GM19239 (cell line): Measurements from ENCODE around the gene BAIAP2.
"Not testable (repeated sequence)": the region's sequence is repeated elsewhere in the genome, so short reads cannot be mapped to it uniquely, and the experiment has no call there.

ENCODE experiments used
- DNase-seq: peaks from one replicate; pipeline ENCODE4 v3.0.0; 2011; ENCODE audit warnings: low spot score; ENCODE audit not compliant: insufficient read length
- FAIRE-seq: peaks from 2 replicates; lab custom pipeline; 2011; peaks lifted over from hg19 to GRCh38; lab: Jason Lieb, UNC

Gene BAIAP2

DNA sequence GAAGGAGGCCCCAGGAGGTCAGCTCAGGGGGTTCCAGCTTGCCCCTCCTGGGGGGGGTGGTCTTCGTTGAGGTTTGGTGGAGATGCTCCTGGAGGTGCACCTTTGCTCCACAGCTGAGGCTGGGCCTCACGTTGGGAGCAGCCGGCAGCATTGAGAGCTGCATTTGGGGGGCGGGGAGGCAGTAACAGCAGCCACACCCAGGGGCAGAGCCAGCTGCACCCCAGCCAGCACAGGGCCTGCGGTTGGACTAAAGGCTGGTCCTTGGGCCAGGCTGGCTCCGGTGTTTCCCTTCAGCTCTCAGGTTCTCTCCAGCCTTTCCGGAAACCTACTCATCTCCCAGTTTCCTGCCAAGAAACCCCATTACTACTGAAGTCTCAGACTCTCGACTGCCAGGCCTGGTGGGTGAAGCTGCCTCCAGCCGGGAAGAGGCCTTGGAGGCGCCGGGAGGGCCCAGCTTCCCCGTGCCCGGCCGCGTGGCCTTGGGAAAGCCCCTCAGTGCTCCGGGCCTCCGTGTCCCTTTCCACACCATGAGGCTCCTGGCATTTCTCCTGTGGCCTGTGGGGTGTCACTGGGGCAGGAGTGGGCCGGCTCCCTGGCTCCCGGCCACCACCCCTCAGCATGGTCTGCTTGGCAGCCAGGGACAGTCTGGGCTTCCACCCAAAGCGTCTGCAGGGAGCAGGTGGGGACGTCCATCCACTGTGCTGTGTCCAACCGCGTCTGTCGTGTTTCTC lies 14.0 kb upstream of the BAIAP2 start:
- FAIRE-seq (no peak), DNase-seq (no peak)

DNA sequence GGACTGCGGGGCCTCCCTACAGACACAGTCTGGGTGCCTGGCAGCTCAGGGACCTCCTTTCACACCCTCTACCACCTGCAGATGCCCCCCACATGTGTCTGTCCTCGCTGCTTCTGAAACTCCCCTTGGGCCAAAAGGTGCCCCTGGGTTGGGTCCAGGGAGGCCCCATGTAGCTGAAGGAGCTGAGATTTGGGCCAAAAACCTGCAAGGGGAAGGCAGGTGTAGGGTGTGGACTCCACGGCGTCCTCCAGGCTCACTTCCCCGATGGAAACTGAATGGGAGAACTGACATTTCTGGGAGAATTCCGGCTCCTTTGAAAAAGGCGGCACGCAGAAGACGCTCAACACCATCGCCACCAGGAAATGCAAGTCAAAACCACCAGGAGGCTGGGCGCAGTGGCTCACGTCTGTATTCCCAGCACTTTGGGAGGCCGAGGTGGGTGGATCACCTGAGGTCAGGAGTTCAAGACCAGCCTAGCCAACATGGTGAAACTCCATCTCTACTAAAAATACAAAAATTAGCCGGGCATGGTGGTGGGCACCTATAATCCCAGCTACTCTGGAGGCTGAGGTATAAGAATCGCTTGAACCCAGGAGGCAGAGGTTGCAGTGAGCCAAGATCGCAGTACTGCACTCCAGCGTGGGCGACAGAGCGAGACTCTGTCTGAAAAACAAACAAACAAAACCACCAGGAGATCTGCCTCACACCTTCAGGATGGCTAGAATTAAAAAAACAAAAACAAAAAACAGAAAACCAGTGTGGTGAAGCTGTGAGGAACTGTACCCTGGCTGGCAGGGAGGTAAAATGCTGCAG lies 13.2 kb upstream of the BAIAP2 start:
- FAIRE-seq (no peak), DNase-seq (no peak)

DNA sequence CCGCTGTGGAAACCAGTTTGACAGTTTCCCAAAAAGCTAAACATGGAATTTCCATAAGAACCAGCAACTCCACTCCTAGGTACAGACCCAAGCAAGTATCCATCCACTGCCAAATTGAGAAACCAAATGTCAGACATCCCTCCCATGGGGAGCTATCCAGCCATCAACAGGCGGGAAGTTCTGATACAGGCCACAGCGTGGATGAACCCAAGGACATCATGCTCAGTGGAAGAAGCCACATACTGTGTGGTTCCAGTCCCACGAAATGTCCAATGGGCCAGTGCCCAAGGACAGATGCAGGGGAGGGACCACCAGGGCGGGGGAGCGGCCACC lies 12.6 kb upstream of the BAIAP2 start:
- FAIRE-seq (no peak), DNase-seq (no peak)

DNA sequence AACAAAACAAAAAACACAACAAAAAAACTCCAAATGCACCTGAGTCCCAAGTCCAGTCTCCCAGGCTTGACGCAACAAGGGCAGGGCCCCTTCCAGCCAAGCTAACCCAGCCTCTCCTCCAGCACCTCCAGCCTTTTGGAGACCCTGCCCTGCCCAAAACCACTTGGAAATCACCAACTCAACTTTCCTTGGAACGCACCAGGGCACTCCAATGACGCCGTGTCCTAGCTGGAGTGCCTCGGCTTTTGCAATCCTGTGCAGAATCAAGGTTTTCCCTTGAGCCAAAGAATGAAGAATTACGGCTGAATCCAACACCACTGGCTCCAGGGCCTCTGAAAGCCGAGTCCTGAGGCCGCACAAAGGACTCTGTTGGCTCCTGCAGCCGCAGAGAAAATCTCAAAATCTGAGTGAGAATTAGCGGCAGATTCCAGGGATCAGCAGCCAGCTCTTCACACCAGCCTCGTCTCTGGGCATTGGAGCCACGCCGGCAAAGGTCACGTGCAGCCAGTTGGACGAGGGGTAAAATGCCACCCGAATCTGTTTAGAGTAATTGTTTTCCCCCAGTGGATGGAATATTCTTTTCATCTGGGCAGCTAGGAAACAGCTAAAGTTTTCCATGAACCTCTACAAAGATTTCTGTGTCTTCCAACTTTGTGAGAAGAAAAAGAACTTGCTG lies 9.7 kb upstream of the BAIAP2 start:
- DNase-seq: no peak
- FAIRE-seq: no peak

DNA sequence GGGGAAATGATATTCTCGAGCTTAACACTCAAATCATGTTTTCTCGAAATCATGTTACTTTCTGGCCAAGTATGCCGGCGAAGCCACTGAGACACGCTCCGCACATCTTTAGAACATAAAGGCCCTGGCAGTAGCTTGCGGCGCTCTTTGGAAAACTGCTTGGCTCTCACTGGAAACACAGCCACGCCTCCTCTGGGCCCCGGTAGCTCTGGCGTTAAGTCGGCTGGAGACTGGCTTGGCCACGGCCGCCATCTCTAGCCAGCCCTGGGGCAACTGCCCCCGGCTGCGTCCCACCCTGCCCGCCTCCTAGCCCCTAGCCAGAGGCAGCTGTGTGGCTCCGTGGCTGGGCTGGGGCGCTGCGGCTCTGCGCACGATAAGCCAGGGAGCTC lies 9.2 kb upstream of the BAIAP2 start:
- no peak for DNase-seq
- FAIRE-seq: no peak

DNA sequence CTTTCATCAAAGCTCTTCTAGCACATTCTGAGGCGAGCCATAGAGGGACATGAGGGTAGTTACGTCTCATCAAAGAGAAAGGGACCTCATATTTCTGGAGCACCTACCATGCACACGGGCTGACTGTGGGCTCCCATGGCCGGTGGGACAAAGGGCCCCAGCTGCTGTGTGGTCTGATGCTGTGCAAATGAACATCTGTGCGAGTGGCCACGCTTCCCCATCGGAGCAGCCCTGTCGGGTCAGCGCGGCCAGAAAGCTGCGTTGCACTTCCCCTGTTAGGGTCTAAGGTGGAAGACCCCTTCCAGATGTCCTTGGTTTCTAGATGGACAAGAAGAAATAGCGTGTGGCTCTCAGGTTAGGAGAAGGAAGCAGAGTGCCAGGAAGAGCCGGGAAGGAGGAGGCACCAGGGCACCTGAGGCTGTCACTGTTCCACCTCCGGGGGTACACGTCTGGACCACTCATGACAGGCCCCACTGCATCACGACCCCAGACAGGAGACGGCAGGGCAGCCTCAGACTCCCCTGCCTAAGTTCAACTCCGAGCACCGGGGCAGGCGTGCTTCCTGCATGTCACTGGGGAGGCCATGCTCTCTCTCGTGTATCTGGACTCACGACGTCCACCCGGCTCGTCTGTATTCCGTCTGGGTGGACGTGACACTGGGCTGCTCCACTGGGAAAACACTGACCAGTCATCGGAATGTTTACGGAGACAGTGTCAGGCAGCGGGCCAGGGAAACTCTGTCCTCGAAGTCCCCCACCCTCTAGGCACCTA lies 8.5 kb upstream of the BAIAP2 start:
- DNase-seq: no peak
- no peak for FAIRE-seq

DNA sequence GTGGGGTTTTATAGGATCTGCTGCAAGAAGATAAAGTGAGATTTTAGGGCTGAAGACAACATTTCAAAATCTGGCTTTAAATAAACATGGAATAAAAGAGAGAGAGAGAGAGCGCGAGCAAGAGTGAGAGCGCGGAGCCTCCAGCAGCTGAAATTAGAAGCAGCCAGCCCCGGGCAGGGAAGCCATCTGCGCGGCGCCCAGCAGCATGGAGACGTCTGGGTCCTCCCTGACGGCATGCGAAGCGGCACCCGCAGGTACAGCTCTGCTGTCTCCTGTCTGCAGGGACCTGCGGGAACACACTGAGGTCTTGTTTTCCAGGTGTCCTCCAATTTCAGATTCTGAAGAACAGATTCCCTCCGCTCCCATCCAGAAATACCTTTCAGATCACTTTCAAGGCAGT lies 7.9 kb upstream of the BAIAP2 start:
- no peak for DNase-seq
- no peak for FAIRE-seq

DNA sequence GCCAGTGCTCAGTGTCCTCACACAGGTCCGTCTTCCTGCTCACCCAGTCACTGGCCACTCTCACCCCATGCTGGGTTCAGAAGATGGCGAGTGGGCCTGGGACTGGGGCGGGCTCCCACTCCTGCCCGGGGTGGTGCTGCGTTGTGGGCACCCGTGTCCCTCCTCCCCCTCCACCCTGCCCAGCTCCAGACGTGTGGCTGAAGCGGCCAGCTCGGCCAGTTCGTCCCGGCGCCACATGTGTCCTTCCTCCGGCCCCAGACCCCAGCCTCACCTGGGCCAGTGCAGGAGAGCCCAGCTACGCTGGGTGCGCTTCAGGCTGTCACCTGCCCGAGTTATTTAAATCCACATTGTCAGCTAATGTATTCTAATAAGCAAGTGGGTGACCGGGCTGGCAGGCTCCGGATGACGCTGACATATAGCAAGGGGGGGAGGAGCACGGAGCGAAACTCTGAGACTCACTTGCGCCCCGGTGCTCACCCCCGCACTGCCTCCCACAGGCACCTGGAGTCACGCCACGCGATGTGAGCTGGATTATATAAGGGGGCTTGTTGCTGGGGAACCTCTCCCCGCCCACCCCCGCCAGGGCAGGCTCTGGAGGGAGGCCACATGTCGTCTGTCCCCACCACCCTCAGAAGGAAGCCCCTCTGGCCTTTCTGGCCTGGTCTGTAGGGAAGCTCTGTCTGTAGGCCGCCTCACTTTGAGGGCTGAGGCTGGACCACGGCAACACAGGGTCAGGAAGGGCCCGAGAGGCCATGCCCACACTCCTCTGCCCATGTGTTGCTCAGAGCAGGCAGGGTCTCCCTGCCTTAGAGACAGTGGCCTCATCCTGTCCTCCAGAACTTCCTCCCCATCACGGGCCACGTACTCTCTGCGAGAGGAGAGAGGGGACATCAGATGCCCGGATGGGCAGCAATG lies 7.1 kb upstream of the BAIAP2 start:
- DNase-seq (no peak), FAIRE-seq (no peak)

DNA sequence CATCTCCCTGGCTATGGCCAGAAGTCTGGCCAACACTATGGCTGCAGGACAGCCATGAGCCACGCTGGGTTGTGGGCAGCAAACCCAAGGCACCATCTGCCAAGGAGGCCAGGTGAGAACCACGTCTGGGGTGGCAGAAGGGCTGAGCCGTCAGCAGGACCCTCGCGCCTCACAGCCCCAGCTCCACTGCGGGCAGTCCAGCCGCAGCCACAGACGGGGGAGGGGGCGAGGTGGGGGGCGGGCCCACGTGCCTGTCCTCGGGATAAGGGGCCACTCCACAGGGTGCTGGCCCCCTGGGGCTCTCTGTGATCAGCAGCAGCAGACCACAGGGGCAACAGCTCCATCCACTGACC lies 6.5 kb upstream of the BAIAP2 start:
- no peak for FAIRE-seq
- no peak for DNase-seq

DNA sequence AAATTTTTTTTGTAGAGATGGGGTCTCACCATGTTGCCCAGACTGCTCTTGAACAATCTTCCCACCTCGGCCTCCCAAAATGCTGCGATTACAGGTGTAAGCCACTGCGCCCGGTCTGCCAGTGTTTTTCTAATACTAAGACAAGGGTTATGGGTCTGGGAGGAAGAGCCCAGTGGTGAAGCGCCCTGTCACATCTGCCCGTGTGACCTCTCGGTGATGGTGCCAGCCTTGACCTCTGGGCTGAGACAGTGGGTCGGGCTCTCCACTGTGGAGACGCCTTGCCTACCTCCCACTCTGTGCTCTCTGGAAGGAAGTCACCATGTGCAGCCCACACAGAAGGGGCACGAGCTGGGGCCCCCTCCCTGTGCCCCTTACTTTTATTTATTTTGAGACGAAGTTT lies 5.1 kb upstream of the BAIAP2 start:
- DNase-seq (no peak), FAIRE-seq (no peak)

DNA sequence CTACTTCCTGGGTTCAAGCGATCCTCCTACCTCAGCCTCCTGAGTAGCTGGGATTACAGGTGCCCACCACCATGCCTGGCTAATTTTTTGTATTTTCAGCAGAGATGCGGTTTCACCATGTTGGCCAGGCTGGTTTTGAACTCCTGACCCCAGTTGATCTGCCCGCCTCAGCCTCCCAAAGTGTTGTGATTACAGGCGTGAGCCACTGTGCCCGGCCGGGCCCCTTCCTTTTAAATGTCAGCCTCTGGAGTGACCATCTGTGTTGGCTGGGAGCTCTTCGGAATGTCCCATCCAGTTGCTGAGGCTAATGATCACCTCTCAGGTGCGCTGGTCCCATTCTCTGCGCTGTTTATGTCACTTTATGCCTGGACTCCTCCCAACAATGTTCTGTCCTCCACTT lies 4.6 kb upstream of the BAIAP2 start:
- not testable (repeated sequence) for DNase-seq, FAIRE-seq

DNA sequence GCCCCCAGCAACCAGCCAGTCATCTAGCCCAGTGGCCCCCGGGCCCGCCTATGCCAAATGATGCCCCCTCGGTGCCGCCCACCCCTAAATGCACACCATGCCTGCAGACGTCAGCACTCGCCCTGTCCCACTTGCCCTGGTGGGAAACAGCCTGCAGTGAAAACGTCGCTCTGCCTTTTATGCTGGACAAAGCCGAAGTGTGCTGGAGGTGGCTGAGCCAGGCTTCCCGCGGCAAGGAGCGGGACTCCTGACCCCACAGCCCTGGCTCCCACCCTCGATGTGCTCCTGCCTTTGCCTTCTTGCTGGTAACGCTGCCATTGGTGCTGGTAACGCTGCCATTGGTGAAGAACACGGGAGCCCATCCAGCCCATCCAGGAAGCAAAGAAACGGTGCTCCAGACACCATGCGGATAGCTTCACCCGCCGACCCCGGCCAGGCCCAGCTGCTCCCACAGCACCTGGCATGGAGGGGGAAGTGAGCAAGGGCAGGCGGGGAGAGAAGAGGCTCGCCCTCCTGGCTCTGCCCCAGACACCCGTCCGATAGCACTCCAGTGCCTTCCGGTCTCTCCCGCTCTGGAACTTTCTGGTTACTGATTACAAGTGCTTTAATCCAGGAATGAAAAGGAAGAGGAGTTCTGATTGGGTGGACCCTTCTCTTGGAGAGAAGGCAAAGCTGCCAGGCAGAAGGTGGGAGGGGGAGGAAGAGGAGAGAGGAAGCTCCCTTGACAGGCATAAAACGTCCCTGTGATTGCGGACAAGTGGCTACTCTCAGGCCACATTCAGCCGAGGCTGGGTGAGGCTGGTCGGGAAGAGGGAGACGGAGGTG lies 4.0 kb upstream of the BAIAP2 start:
- no peak for FAIRE-seq

DNA sequence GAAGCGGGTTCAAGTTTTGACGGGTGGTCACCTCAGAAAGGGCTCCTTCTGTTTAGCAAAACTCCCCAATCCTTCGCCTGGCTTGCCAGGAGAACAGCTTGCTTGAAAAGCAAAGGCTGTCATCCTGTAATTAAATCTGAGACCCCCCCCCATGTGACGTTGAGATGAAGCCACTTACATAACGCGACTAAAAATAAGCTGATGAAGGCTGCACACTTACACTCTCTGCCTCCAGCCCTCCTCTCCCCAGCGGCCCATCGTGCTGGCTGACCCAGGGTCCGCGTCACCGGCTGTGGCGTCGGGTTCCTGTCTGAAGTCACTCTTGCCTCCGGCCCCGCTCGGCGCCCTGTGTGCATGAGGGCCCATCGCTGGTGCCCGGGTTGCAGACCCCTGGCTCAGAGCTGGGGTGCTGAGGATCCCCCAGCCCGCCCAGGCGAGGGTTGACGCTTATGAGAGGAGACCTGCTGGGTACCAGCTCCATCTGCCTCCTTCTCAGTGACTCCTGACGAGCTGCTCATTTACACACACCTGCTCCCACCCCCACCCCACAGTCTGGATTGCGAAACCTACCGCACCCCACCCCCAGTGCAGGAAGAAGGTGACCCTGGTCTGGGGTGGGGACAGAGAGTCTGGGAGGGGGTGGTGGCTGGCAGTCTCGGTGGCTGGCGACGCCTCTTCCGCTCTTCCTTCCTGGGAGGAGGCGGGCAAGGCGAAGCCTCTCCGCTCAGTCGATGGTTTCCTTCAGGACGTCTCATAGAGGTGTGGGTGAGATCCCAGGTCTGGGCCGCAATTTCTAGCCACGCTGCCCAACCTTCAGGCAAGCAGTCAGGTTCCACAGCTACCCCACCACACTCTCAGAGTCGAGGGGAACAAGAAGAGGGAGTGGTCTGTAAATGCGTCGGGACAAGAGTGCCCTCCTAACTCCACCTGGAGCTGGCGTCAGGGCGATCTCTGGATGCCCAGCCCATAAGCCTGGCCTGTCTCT lies 3.1 kb upstream of the BAIAP2 start:
- FAIRE-seq (no peak), DNase-seq (no peak)

More for the DNA sequence above, 4.0 kb upstream of the BAIAP2 start:
- no peak for DNase-seq

DNA sequence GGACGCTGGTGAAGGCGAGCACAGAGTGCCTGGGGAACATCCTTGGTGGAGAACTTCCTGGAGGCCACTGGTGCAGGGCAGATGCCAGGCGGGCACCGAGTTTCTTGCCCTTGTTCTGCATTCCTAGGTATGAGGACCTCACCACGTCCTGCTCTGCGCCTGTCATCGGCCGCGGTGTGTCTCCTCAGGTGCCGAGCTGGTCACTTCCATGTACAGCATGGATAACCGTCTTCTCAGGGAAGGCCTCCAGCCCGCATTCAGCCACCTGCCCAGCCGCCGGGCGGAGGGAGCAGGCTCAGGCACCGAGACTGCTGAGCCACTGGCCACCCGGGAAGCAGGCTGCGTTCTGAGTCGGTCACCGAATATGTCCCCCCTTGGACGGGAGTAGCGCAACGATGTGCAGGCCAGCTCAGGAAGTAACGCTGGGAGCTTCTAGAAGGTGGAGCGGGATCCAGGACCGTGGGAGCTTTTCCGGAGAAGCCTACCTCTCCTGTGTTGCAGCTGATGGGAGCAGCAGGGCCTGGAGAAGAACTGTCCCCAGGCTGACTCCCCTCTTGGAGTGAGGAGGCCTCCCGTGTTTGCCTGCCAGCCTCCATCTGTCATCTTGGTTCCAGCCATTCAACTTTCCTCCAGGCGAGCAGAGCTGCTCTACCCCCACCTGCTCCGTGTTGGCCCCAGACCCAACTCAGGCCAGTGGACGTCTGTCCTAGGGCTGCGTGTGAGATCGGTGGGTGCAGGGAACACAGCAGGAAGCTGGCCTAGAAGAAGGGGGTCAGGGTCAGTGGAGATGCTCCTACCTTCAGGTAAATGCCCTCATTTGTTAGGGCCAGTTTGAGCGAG lies 2.1 kb upstream of the BAIAP2 start:
- FAIRE-seq (no peak), DNase-seq (no peak)

DNA sequence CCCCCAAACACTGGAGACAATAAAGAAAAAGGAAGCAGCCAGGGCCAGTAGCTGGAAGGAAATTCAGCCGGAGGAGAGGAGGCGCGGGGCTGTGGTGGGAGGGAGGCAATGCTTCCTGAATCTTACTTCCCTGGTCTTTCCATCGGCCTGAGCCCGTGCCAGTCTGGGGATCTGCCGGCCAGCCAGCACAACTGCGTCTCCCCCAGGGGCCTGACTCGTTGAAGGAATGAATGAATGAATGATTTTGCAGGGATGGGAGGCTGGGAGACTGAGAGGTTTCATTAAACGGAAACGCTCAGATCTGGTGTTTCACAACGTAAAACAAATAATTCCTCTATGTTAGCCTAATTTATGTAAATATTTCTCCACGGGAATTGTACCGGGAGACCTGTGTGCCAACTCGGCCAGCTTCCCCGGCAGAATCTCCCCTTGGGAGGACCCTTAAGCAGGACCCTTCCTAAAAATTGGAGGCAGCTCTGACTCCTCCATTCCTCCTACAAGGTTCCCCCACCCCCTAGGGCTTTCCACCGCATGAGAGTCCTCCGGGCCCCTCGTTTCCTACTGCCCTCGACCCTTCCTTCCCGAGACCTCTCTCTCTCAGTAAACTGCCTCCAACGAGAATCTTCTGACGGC lies 1.3 kb upstream of the BAIAP2 start:
- DNase-seq: no peak
- no peak for FAIRE-seq

DNA sequence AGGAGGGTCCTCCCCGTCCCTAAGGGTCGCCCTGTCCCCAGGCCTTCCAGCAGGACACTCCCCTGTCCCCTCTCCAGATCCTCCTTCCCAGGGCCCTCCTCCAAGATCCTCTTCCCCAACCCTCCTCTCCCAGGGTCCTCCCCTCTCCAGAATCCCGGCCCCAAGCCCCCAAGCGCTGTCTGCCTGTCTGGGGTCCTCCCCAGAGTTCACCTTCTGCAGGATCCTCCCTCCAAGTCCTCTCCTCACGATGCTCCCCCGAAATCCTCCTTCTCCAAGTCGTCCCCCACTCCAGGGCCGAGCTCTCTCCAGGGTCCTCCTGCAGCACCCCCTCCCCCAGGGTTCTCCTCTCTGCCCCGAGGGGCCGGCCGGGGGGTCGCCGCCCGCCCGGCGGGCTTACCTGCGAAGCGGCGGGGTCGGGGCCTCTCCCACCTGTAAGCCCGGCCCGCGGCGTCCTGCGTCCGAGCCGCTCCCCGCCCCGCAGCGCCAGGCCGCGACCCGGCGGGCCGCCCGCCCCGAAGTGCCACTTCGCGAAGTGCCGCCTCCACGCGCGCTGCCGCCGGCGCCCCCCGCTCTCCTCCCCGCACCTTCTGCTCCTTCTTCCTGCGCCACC lies 678 bp upstream of the BAIAP2 start:
- no peak for DNase-seq
- no peak for FAIRE-seq
